ENCODE measurements around the gene GH1.
"Not testable (repeated sequence)": the region's sequence is repeated elsewhere in the genome, so short reads cannot be mapped to it uniquely, and the experiment has no call there.

DNA sequence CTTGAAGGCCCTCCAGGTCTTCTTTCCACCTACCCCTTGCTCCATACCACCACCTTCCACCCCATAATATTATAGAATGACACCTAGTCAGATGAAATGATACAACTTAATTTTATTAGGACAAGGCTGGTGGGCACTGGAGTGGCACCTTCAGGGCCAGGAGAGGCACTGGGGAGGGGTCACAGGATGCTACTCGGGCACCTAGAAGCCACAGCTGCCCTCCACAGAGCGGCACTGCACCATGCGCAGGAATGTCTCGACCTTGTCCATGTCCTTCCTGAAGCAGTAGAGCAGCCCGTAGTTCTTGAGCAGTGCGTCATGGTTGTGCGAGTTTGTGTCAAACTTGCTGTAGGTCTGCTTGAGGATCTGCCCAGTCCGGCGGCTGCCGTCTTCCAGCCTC, 23.8 kb downstream of the GH1 start:
- TF ChIP-seq, protein P1, sequence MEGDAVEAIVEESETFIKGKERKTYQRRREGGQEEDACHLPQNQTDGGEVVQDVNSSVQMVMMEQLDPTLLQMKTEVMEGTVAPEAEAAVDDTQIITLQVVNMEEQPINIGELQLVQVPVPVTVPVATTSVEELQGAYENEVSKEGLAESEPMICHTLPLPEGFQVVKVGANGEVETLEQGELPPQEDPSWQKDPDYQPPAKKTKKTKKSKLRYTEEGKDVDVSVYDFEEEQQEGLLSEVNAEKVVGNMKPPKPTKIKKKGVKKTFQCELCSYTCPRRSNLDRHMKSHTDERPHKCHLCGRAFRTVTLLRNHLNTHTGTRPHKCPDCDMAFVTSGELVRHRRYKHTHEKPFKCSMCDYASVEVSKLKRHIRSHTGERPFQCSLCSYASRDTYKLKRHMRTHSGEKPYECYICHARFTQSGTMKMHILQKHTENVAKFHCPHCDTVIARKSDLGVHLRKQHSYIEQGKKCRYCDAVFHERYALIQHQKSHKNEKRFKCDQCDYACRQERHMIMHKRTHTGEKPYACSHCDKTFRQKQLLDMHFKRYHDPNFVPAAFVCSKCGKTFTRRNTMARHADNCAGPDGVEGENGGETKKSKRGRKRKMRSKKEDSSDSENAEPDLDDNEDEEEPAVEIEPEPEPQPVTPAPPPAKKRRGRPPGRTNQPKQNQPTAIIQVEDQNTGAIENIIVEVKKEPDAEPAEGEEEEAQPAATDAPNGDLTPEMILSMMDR (conservative IDR thresholded peaks at IDR 0.05; ENCODE audit: low read depth, low read length) = not testable (repeated sequence)
- not testable (repeated sequence) for TF ChIP-seq EZH2 (IDR thresholded peaks at IDR 0.05; ENCODE audit: borderline replicate concordance, low read depth, low read length, poor library complexity, severe bottlenecking)
